Smooth muscle cell (in vitro differentiated cells): ENCODE measurements around the gene PHF1. TPM values are rescaled to one million over a fixed set of nuclear protein-coding genes. Genes with fewer than 3 reads are reported as not detected.

ENCODE experiments used
- DNase-seq: peaks from one replicate; lab custom pipeline; 2025; ENCODE audit not compliant: unreplicated experiment; lab: John Stamatoyannopoulos, UW
- H2AFZ ChIP-seq: fragments of 200-600 bp; sonication (generic); 2 replicates; pipeline ENCODE4 v1.6.0; 2016; ENCODE audit warnings: antibody characterized with exemption, low read depth, mild to moderate bottlenecking
- H3F3A ChIP-seq: fragments of 200-600 bp; sonication (generic); 2 replicates; pipeline ENCODE4 v1.6.0; 2017; ENCODE audit warnings: antibody characterized with exemption, low read depth
- H3K27ac ChIP-seq: fragments of 200-600 bp; sonication (generic); 2 replicates; pipeline ENCODE4 v1.5.1; 2016; ENCODE audit warnings: low read depth, mild to moderate bottlenecking
- H3K27me3 ChIP-seq: fragments of 200-600 bp; sonication (generic); 2 replicates; pipeline ENCODE4 v1.6.1; 2016; ENCODE audit warnings: low read depth, mild to moderate bottlenecking
- H3K36me3 ChIP-seq: fragments of 200-600 bp; sonication (generic); 2 replicates; pipeline ENCODE4 v1.5.1; 2016; ENCODE audit warnings: low read depth
- H3K4me1 ChIP-seq: fragments of 200-600 bp; sonication (generic); 2 replicates; pipeline ENCODE4 v1.5.1; 2016; ENCODE audit warnings: low read depth
- H3K4me2 ChIP-seq: fragments of 200-600 bp; sonication (generic); 2 replicates; pipeline ENCODE4 v1.6.0; 2016; ENCODE audit warnings: mild to moderate bottlenecking
- H3K4me3 ChIP-seq: fragments of 200-600 bp; sonication (generic); 2 replicates; pipeline ENCODE4 v1.5.1; 2016; ENCODE audit warnings: mild to moderate bottlenecking
- H3K79me2 ChIP-seq: fragments of 200-600 bp; sonication (generic); 2 replicates; pipeline ENCODE4 v1.6.0; 2016; ENCODE audit warnings: low read depth, mild to moderate bottlenecking
- H3K9ac ChIP-seq: fragments of 200-600 bp; sonication (generic); 2 replicates; pipeline ENCODE4 v1.6.0; 2016; ENCODE audit warnings: low read depth
- H3K9me3 ChIP-seq: fragments of 200-600 bp; sonication (generic); replicated peaks from 2 replicates; pipeline ENCODE4 v1.5.1; 2016; ENCODE audit warnings: low read depth
- H4K20me1 ChIP-seq: fragments of 200-600 bp; sonication (generic); 2 replicates; pipeline ENCODE4 v1.6.0; 2016; ENCODE audit warnings: low read depth
- WGBS: methylation state at CpG from one replicate; pipeline ENCODE4 v1.1.7; 2016; ENCODE audit warnings: low lambda C conversion rate; 5-methylcytosine and 5-hydroxymethylcytosine counted together
- polyA plus RNA-seq: library from polyadenylated mRNA; unstranded; fragments of >200 nt; fragmentation: Nextera tagmentation; extraction: Ambion mirVana; gene quantifications from 2 replicates; pipeline ENCODE4 v1.2.1, GENCODE V29; 2016
- total RNA-seq: library from RNA; depleted of rRNA; stranded (reverse); fragments of >200 nt; gene quantifications from 2 replicates; pipeline ENCODE4 v1.2.3, GENCODE V29; 2014
- TF ChIP-seq, protein P1 (sequence below): fragments of 200-600 bp; sonication (generic); IDR thresholded peaks from 2 replicates; pipeline ENCODE4 v1.5.1; 2017; ENCODE audit warnings: borderline replicate concordance, mild to moderate bottlenecking, antibody characterized with exemption; ENCODE audit not compliant: insufficient read depth, poor library complexity, severe bottlenecking

Gene PHF1
- total and polyA plus RNA-seq, 2 experiments from 2014 or later, result 36.9 to 39.3 TPM

DNA sequence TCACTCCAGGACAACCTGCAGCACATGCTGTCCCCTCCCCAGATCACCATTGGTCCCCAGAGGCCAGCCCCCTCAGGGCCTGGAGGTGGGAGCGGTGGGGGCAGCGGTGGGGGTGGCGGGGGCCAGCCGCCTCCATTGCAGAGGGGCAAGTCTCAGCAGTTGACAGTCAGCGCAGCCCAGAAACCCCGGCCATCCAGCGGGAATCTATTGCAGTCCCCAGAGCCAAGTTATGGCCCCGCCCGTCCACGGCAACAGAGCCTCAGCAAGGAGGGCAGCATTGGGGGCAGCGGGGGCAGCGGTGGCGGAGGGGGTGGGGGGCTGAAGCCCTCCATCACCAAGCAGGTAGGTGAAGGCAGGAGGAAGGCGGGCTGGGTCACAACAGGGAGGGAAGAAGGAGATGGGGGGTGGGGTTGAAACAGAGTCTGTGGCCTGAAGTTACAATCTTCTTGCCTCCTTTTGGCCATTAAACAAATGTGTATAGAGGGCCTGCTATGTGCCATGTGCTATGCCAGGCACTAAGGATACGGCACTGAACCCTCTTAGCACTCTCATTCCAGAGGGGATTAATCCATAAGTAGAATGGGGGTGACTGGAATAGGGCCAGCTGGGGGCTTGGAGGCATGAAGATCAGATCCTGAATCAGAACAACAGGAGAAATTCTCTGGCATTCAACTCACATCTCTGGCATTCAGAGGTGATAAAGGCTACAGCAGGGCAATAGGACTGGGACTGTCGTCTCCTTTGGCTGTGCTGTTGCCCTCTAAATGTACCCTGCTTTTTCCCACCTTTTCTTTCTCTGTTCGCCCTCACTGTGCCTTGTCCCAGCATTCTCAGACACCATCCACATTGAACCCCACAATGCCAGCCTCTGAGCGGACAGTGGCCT lies 33.0 kb downstream of the PHF1 start:
- 98% methylated on average over 6 of the region's 18 CpGs for WGBS
- Histone ChIP-seq H3K4me1 (no peaks in the 10 kb centered on the region), H3F3A (no peaks in the 10 kb centered on the region), H3K27ac (no peak overlapping the region), H3K36me3 (no peaks in the 10 kb centered on the region), H2AFZ (no peak overlapping the region), H3K79me2 (no peaks in the 10 kb centered on the region), H3K9me3 (no peaks in the 10 kb centered on the region), H3K9ac (no peak overlapping the region), H3K27me3 (no peaks in the 10 kb centered on the region), H3K4me2 (no peak overlapping the region), H4K20me1 (no peaks in the 10 kb centered on the region), H3K4me3 (no peak overlapping the region)
- DNase-seq, result no peak
- TF ChIP-seq, protein P1, sequence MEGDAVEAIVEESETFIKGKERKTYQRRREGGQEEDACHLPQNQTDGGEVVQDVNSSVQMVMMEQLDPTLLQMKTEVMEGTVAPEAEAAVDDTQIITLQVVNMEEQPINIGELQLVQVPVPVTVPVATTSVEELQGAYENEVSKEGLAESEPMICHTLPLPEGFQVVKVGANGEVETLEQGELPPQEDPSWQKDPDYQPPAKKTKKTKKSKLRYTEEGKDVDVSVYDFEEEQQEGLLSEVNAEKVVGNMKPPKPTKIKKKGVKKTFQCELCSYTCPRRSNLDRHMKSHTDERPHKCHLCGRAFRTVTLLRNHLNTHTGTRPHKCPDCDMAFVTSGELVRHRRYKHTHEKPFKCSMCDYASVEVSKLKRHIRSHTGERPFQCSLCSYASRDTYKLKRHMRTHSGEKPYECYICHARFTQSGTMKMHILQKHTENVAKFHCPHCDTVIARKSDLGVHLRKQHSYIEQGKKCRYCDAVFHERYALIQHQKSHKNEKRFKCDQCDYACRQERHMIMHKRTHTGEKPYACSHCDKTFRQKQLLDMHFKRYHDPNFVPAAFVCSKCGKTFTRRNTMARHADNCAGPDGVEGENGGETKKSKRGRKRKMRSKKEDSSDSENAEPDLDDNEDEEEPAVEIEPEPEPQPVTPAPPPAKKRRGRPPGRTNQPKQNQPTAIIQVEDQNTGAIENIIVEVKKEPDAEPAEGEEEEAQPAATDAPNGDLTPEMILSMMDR, result no peak

DNA sequence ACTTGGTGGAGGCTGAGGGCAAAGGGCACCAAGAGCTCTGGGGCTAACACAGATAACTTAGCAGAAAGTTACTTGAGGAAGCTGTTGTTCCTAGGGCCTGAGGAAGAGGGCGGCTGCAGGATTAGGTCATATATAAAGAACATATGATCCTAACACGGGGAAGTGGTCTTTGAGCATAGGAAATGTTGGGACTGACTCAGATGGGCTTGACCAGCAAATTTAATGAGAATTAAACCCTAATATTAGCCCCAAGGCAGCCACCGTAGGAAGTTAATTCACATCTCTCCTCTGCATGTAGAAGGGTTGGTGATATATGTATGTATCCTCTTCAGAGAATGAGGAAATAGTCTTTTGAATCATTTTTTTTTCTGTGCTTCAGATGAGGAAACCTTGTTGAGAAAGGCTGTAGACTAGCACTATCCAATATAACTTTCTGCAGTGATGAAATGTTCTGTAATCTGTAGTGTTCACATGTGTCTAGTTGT lies 34.3 kb downstream of the PHF1 start:
- TF ChIP-seq, protein P1, result no peak
- Histone ChIP-seq H3K4me1 (no peaks in the 10 kb centered on the region), H3K9me3 (no peaks in the 10 kb centered on the region), H4K20me1 (no peaks in the 10 kb centered on the region), H3K4me2 (no peak overlapping the region), H3K27ac (no peak overlapping the region), H3K9ac (no peak overlapping the region), H3K4me3 (no peak overlapping the region), H3F3A (peaks cover 4% of the 10 kb centered on the region), H3K36me3 (no peaks in the 10 kb centered on the region), H3K79me2 (no peaks in the 10 kb centered on the region), H3K27me3 (no peaks in the 10 kb centered on the region), H2AFZ (no peak overlapping the region)
- DNase-seq, result no peak
- WGBS, result 98% methylated on average over 3 of the region's 3 CpGs

DNA sequence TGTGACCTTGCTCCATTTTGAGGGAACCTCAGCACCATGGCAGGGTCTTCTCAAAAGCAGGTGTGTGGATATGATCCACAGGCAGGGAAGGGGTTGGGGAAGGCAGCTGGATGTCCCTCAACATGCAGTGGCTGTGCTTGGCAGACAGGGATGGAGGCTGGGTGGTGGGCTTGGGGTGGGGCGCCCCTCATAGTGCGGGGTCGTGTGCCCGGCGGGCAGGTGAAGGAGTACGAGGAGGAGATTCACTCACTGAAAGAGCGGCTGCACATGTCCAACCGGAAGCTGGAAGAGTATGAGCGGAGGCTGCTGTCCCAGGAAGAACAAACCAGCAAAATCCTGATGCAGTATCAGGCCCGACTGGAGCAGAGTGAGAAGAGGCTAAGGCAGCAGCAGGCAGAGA lies 35.5 kb downstream of the PHF1 start:
- Histone ChIP-seq H3K79me2 (no peaks in the 10 kb centered on the region), H4K20me1 (no peaks in the 10 kb centered on the region), H3K27ac (no peak overlapping the region), H3F3A (peaks cover 5% of the 10 kb centered on the region), H3K4me2 (no peak overlapping the region), H3K27me3 (no peaks in the 10 kb centered on the region), H3K36me3 (no peaks in the 10 kb centered on the region), H3K9ac (no peak overlapping the region), H3K4me1 (no peaks in the 10 kb centered on the region), H2AFZ (no peak overlapping the region), H3K4me3 (no peak overlapping the region), H3K9me3 (no peaks in the 10 kb centered on the region)
- TF ChIP-seq, protein P1, result no peak
- DNase-seq, result no peak
- 100% methylated on average over 10 of the region's 10 CpGs for WGBS
